Measurements from ENCODE around the gene NSRP1.

DNA sequence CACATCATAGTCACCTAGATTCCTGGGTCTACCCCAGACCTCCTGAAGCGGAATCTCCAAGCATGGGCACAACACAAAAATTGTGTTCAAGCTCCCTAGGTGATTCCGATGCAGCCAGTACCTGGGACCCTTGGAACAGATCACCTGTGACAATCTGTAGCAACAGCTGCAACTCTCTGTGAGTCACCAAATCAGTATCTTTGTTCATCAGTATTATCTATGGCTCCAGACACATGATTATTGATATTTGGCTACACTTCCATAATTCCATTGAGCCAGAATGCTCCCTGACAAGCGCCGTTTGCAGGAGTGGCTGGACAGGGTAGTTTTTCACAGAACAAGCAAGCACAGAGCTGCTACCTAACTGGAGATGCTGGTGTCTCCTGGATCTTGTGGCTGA, 102.7 kb downstream of the NSRP1 start:
- TF ChIP-seq CTCF (IDR thresholded peaks at IDR 0.05), result no peak
- TF ChIP-seq POLR2A (IDR thresholded peaks at IDR 0.05), result no peak
